Measurements from ENCODE around the gene TOLLIP.

DNA sequence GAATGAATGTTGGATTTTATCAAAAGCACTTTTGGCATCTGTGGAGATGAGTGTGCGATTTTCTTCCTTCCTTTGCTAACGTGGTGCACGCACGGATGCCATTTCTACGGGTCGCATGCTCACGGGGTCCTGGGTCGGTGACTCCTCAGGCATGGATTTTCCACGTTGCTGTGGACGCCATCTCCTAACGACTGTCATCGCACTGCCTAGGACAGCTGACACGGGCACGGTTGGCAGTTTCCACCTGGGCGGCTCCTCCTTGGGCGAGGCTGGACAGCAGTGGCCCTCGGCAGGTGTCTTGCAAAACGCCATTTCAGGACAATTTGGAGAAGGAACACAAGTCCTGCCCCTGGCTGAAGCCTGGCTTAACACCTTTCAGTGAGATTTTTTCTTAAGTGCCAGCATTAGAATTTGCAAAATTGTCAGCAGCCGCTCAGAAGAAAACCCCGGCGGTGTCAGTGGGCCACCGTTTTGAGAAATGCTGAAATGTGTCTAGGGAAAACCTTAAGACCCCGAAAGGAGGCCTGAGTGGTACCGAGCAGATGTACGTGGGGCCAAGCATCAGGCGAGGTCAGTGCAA, 34.7 kb upstream of the TOLLIP start:
- TF ChIP-seq, protein P1, sequence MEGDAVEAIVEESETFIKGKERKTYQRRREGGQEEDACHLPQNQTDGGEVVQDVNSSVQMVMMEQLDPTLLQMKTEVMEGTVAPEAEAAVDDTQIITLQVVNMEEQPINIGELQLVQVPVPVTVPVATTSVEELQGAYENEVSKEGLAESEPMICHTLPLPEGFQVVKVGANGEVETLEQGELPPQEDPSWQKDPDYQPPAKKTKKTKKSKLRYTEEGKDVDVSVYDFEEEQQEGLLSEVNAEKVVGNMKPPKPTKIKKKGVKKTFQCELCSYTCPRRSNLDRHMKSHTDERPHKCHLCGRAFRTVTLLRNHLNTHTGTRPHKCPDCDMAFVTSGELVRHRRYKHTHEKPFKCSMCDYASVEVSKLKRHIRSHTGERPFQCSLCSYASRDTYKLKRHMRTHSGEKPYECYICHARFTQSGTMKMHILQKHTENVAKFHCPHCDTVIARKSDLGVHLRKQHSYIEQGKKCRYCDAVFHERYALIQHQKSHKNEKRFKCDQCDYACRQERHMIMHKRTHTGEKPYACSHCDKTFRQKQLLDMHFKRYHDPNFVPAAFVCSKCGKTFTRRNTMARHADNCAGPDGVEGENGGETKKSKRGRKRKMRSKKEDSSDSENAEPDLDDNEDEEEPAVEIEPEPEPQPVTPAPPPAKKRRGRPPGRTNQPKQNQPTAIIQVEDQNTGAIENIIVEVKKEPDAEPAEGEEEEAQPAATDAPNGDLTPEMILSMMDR (IDR thresholded peaks at IDR 0.05) = no peak
- no peak for TF ChIP-seq POLR2A (IDR thresholded peaks at IDR 0.05)
